VCaP (cell line): ENCODE data around the gene KRTCAP3.
"Not testable (repeated sequence)": the region's sequence is repeated elsewhere in the genome, so short reads cannot be mapped to it uniquely, and the experiment has no call there.

Source experiments
- H3K27ac ChIP-seq: fragments of 450-650 bp; 2 replicates; pipeline ENCODE4 v1.5.1; 2017
- CTCF ChIP-seq: fragments of 450-650 bp; conservative IDR thresholded peaks from 2 replicates; pipeline ENCODE4 v1.5.1; 2017; ENCODE audit warnings: mild to moderate bottlenecking, moderate library complexity

The KRTCAP3 gene

GRCh38 chr2:27409321-27410073 is 32.7 kb upstream of the KRTCAP3 start, which contains the start of gene PPM1G:
Gene PPM1G, minus strand, starts transcription at chr2:27409591. Its CDS starts 169 bp downstream, at chr2:27409422.
- peak within 1 kb of the TSS; percentile 92 for H3K27ac ChIP-seq
- TF ChIP-seq CTCF: no peak

DNA sequence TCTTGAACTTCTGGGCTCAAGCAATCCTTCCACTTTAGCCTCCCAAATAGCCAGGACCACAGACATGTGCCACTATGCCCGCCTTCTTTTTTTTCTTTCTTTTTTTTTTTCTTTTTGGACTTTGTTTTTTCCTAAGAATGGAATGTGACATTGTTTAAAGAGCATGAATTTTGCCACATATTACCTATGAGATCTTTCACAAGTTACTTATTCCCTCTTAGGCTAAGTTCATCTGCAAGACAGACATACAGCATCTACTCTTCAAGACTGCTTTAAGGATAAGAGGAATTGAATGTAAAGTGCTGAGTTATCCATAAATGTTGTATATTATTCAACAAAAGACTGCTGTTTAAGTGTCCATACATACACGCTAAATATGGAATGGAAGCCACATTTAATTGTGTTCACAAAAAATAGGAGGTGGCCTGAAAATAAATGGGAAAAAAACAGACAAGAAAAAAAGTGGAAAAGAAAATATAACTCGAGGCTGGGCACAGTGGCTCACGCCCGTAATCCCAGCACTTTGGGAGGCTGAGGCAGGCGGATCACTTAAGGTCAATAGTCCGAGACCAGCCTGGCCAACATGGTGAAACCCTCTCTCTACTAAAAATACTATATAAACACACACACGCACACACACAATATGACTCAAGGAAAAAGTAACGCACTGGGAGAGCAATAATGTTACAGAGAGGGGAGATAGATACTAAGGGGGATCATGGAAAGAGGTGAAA is 29.6 kb upstream of the KRTCAP3 start:
- no peak for TF ChIP-seq CTCF
- no peak overlapping the region for H3K27ac ChIP-seq

DNA sequence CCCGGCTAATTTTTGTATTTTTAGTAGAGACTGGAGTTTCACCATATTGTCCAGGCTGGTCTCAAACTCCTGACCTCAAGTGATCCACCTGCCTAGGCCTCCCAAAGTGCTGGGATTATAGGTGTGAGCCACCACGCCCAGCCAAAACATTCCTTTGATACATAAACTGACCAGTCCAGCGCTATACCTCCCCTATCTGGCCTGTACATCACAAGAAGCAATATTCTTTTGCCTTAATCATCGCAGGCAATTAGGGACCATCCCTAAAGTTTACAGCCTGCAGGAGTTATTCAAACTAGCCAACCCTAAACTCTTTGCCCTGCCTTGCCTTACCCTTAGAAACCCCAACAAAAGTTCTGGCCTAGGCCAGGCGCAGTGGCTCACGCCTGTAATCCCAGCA is 26.0 kb upstream of the KRTCAP3 start:
- TF ChIP-seq CTCF: no peak
- H3K27ac ChIP-seq: no peak overlapping the region

DNA sequence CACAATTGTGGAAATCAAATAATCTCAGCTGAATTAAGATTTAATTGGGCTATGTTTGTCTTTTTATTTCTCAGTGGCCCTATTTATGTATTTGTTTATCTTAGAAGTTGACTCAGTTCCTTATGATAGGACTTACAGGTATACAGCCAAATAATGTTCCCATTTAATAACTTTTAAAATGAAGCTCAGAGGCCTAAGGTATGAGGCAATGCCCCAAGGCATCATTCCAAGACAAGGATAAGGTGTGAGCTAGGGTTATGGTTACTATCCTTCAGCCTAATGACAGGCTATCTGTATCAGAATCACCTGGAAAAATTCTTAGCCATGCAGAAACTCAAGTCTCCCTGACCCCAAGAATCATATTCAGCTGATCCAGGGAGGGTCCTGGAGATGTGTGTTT is 21.2 kb upstream of the KRTCAP3 start:
- TF ChIP-seq CTCF: no peak

GRCh38 chr2:27421660-27422250 is 20.4 kb upstream of the KRTCAP3 start:
- peak overlapping the region; percentile 40; the same call in 1 of the 2 replicates for H3K27ac ChIP-seq
- TF ChIP-seq CTCF: no peak

More for the DNA sequence above, 21.2 kb upstream of the KRTCAP3 start:
- peak overlapping the region; percentile 40 for H3K27ac ChIP-seq

DNA sequence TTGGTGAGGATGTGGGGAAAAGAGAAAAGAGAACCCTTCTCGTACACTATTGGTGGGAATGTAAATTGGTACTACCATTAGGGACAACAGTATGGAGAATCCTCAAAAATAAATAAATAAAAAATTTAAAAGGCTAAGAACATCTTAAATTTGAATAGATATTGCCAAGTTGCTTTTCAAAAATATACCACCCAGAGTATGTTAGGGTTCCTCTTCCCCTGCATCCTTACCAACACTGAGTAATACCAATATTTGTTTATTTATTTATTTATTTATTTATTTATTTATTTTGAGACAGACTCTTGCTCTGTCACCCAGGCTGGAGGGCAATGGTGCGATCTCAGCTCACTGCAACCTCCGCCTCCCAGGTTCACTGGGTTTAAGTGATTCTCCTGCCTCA is 19.2 kb upstream of the KRTCAP3 start:
- no peak overlapping the region for H3K27ac ChIP-seq
- TF ChIP-seq CTCF: no peak

GRCh38 chr2:27425039-27425438 is 17.1 kb upstream of the KRTCAP3 start:
- H3K27ac ChIP-seq: not testable (repeated sequence)
